ENCODE data around the gene ZNF76. TPM values are rescaled to one million over a fixed set of nuclear protein-coding genes. Genes with fewer than 3 reads are reported as not detected.
A peak's percentile ranks its signal among the peaks of the same experiment; 100 is the strongest.

ZNF76 gene
- total RNA-seq, 1 donor from 2014 or later: 45.0 TPM

DNA sequence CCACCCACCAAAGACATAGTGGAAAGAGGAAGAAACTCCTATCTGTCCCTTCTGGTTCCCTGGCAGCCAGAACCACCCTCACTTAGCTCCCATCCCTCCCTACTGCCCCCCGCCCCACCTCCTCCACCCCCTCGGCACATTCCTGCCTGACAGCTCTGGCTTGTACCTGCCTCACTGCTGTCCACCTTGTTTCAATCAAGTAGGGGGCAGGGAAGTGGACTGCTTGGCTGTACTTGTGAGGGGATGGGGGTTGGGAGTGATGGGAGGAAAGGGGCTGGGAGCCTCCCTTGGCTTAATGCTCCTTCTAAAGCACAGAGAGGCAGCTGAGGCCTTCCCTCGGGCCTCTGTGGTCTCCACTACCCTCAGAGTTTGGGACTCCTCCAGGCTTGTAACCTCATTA is 22.1 kb upstream of the ZNF76 start:
- peaks cover 33% of the 10 kb centered on the region for H3K36me3 Mint-ChIP-seq (ENCODE audit: low read depth)
- peaks cover 18% of the 10 kb centered on the region for H3K4me1 Mint-ChIP-seq
- H3K27me3 Mint-ChIP-seq (ENCODE audit: low read depth): no peaks in the 10 kb centered on the region
- DNase-seq (ENCODE audit: low read depth, low spot score): no peak
- no peaks in the 10 kb centered on the region for H3K9me3 Mint-ChIP-seq
- TF ChIP-seq, protein P1, sequence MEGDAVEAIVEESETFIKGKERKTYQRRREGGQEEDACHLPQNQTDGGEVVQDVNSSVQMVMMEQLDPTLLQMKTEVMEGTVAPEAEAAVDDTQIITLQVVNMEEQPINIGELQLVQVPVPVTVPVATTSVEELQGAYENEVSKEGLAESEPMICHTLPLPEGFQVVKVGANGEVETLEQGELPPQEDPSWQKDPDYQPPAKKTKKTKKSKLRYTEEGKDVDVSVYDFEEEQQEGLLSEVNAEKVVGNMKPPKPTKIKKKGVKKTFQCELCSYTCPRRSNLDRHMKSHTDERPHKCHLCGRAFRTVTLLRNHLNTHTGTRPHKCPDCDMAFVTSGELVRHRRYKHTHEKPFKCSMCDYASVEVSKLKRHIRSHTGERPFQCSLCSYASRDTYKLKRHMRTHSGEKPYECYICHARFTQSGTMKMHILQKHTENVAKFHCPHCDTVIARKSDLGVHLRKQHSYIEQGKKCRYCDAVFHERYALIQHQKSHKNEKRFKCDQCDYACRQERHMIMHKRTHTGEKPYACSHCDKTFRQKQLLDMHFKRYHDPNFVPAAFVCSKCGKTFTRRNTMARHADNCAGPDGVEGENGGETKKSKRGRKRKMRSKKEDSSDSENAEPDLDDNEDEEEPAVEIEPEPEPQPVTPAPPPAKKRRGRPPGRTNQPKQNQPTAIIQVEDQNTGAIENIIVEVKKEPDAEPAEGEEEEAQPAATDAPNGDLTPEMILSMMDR (conservative IDR thresholded peaks at IDR 0.05): no peak
- no peak overlapping the region for H3K27ac Mint-ChIP-seq (ENCODE audit: unreplicated experiment)
- no peak overlapping the region for H3K4me3 Mint-ChIP-seq

DNA sequence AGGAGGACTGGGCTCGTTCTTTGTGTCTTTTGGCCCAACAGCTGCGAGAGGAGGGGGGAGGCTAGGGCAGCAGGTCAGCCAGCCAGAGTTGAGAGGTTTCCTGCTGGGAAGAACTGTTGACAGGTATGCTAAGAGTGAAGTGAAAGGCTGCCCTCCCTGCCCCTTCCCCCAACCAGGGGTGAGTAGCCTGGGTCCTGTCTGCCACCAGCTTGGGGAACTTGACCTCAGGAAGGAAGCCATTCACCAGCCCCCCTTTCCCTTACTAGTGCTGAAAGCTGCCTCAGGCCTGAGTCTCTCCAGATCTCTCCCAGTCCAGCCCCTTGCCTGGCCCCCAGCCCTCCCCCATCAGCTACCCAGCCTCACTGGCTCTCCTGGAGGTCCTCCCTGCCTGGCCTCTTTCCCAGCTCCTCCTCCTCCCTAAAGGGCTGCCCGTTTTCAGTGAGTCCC is 20.7 kb upstream of the ZNF76 start:
- Mint-ChIP-seq H3K4me3 (no peak overlapping the region), H3K27me3 (ENCODE audit: low read depth) (no peaks in the 10 kb centered on the region), H3K36me3 (ENCODE audit: low read depth) (peaks cover 30% of the 10 kb centered on the region), H3K4me1 (peaks cover 18% of the 10 kb centered on the region), H3K9me3 (no peaks in the 10 kb centered on the region), H3K27ac (ENCODE audit: unreplicated experiment) (no peak overlapping the region)
- TF ChIP-seq, protein P1 (conservative IDR thresholded peaks at IDR 0.05): no peak
- no peak for DNase-seq (ENCODE audit: low read depth, low spot score)

DNA sequence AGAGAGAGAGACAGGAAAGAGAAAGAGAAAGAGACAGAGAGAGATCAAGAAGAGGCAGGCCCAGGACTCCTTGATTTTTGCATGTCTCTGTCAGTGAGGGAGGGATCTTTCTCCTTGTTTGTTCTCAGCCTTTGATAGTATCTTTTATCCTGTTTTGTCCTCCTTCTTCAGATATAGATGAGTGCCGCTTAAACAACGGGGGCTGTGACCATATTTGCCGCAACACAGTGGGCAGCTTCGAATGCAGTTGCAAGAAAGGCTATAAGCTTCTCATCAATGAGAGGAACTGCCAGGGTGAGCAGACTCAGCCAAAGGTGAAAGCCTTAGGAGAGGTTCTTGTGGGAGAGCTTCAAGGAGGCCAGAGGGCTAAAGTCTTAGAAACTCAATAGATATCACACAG is 20.0 kb upstream of the ZNF76 start:
- Mint-ChIP-seq H3K27me3 (ENCODE audit: low read depth) (no peaks in the 10 kb centered on the region), H3K4me1 (peaks cover 18% of the 10 kb centered on the region), H3K4me3 (no peak overlapping the region), H3K9me3 (no peaks in the 10 kb centered on the region), H3K36me3 (ENCODE audit: low read depth) (peaks cover 25% of the 10 kb centered on the region), H3K27ac (ENCODE audit: unreplicated experiment) (no peak overlapping the region)
- no peak for DNase-seq (ENCODE audit: low read depth, low spot score)
- TF ChIP-seq, protein P1 (conservative IDR thresholded peaks at IDR 0.05): no peak

DNA sequence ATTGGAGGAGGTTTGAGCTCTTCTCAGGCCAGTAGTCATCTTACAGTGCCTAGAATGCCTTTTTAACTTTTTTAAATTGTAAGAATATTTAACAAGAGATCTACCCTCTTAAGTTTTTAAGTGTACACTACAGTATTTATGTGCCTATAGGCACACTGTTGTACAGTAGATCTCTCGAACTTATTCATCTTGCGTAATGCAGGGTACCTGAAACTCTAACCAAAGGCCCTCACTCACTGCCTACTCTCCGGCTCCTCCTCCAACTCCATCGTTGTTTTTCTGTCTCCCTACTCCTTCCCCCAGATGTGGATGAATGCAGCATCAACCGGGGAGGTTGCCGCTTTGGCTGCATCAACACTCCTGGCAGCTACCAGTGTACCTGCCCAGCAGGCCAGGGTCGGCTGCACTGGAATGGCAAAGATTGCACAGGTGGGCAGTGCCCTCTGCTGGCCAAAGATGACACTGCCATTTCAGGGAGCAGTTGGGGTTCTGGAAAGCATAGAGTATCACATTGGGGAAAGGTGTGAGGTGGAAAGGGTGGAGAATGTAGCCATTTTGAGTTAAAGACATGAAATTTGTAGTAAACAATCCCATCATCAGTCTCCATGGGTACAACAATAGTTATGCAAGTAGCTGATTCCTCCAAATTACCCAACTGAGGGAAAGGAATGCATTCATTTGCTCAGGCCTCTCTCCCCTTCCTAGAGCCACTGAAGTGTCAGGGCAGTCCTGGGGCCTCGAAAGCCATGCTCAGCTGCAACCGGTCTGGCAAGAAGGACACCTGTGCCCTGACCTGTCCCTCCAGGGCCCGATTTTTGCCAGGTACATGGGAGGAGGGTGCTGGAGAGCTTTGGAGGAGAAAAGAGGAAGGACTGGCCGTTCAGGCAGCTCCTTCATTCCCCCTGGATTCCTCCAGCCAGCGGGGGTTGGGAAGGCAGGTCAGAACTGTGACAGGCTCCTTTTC is 18.4 kb upstream of the ZNF76 start:
- Mint-ChIP-seq H3K27ac (ENCODE audit: unreplicated experiment) (no peak overlapping the region), H3K4me3 (no peak overlapping the region)
- TF ChIP-seq, protein P1 (conservative IDR thresholded peaks at IDR 0.05): peak; percentile 99

DNA sequence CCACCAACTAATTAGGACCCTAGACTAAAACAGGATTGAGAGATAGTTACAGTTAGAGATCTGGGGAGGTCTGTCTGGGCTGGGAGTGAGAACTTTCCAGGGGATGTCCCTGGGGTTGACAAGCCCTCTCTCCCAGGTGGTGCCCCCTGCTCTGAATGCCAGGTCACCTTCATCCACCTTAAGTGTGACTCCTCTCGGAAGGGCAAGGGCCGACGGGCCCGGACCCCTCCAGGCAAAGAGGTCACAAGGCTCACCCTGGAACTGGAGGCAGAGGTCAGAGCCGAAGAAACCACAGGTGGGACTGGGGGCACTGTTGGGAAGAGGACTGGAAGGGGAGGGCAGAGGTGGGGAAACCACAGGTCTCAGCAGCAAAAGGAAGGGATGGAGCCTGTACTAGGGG is 17.0 kb upstream of the ZNF76 start:
- no peaks in the 10 kb centered on the region for H3K27me3 Mint-ChIP-seq (ENCODE audit: low read depth)
- H3K9me3 Mint-ChIP-seq: no peaks in the 10 kb centered on the region
- TF ChIP-seq, protein P1 (conservative IDR thresholded peaks at IDR 0.05): no peak
- peaks cover 18% of the 10 kb centered on the region for H3K36me3 Mint-ChIP-seq (ENCODE audit: low read depth)
- no peak overlapping the region for H3K4me3 Mint-ChIP-seq
- no peak for DNase-seq (ENCODE audit: low read depth, low spot score)
- H3K4me1 Mint-ChIP-seq: peaks cover 18% of the 10 kb centered on the region
- no peak overlapping the region for H3K27ac Mint-ChIP-seq (ENCODE audit: unreplicated experiment)

More for the DNA sequence above, 18.4 kb upstream of the ZNF76 start:
- peaks cover 22% of the 10 kb centered on the region for H3K36me3 Mint-ChIP-seq (ENCODE audit: low read depth)
- peaks cover 18% of the 10 kb centered on the region for H3K4me1 Mint-ChIP-seq
- no peaks in the 10 kb centered on the region for H3K9me3 Mint-ChIP-seq
- no peaks in the 10 kb centered on the region for H3K27me3 Mint-ChIP-seq (ENCODE audit: low read depth)
- DNase-seq (ENCODE audit: low read depth, low spot score): peak; percentile 79

All from neural crest cell (in vitro differentiated cells).